ENCODE results near the gene TRIM54.

The TRIM54 gene

GRCh38 chr2:27356382-27357181 lies 74.4 kb downstream of the TRIM54 start, which contains the start of gene GTF3C2:
Gene GTF3C2 (minus strand): TSS chr2:27356764. CDS start chr2:27343554, 13,210 bp downstream.
- peak; percentile 94 for DNase-seq (ENCODE audit: low read depth)

Measured in fibroblast of the conjunctiva (primary cell).